ENCODE data around the gene GSK3B.

- no peak for TF ChIP-seq POLR2A (IDR thresholded peaks at IDR 0.05; ENCODE audit: low read depth, low read length)
- TF ChIP-seq CTCF (IDR thresholded peaks at IDR 0.05 in 2 of 3, conservative IDR thresholded peaks at IDR 0.05 in 1 of 3; ENCODE audit: control insufficient read depth in 2 of 3, extremely low read depth in 1 of 3, insufficient read depth in 1 of 3, low read depth in 3 of 3, low read length in 3 of 3) = no peak
- TF ChIP-seq ESRRA (IDR thresholded peaks at IDR 0.05; ENCODE audit: low read length) = no peak
- no peak for TF ChIP-seq REST (IDR thresholded peaks at IDR 0.05; ENCODE audit: low read depth, low read length)
- TF ChIP-seq USF1 (IDR thresholded peaks at IDR 0.05; ENCODE audit: borderline replicate concordance, extremely low read length, insufficient read depth, low read depth, low read length) = no peak
- no peak for TF ChIP-seq ELK1 (IDR thresholded peaks at IDR 0.05; ENCODE audit: low read depth, low read length)
- no peak for TF ChIP-seq POLR2AphosphoS5 (IDR thresholded peaks at IDR 0.05; ENCODE audit: low read length)
- TF ChIP-seq ZSCAN29 (IDR thresholded peaks at IDR 0.05) = no peak
- TF ChIP-seq SUZ12 (IDR thresholded peaks at IDR 0.05; ENCODE audit: unreplicated experiment) = no peak
- TF ChIP-seq TAF1 (IDR thresholded peaks at IDR 0.05; ENCODE audit: borderline replicate concordance, low read depth, low read length) = no peak
- TF ChIP-seq EZH2 (IDR thresholded peaks at IDR 0.05; ENCODE audit: borderline replicate concordance, control insufficient read depth, low read depth, low read length) = no peak
- TF ChIP-seq FOXM1 (IDR thresholded peaks at IDR 0.05; ENCODE audit: low read depth, low read length) = no peak
- no peak for TF ChIP-seq ASH2L (IDR thresholded peaks at IDR 0.05; ENCODE audit: borderline replicate concordance, low read depth)
These were observed 72.7 kb downstream of the GSK3B start for GRCh38 chr3:120021523-120021922.
